GM18499 (cell line): ENCODE measurements around the gene AGAP1.

Source experiments
- ATAC-seq: cut with Tn5 transposase; IDR thresholded peaks from one replicate; pipeline ENCODE4 v1.9.1; 2021; ENCODE audit warnings: moderate number of reproducible peaks; ENCODE audit not compliant: insufficient read depth, unreplicated experiment

AGAP1 gene

DNA sequence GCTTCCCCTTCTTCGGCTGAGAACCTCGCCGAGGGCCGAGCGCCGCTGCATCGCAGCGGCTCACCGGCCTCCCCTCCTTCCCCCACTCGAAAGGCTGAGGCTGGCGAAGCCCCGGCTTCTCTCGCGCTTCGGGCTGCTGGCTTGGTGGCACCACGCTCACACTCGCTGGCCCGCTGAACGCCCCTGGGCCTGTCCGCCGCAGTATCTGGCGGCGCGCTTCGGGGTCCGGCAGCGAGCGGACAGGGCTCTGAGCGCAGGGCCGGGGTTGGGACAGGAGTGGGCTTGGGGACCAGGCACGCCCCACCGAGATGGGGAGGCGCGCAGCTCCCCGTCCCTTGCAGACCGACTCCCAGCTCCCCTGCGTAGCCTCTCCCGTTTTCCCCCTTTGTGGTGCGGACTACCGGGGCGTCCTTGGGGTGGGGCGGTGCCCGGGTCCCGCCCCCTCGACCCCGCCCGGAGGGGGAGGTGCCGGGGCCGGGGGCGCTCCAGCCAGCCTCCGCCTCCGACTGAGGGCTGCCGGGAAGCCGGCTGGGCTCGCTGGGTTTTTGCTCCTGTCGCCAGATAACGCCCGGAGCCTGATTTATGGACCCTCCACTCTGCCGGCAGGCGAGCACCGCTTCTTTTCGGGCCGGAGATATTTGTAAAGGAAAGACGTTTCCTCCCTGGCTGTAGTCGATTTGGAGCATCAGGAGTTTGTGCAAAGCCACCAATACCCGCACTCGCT is 670.5 kb downstream of the AGAP1 start:
- no peak for ATAC-seq

DNA sequence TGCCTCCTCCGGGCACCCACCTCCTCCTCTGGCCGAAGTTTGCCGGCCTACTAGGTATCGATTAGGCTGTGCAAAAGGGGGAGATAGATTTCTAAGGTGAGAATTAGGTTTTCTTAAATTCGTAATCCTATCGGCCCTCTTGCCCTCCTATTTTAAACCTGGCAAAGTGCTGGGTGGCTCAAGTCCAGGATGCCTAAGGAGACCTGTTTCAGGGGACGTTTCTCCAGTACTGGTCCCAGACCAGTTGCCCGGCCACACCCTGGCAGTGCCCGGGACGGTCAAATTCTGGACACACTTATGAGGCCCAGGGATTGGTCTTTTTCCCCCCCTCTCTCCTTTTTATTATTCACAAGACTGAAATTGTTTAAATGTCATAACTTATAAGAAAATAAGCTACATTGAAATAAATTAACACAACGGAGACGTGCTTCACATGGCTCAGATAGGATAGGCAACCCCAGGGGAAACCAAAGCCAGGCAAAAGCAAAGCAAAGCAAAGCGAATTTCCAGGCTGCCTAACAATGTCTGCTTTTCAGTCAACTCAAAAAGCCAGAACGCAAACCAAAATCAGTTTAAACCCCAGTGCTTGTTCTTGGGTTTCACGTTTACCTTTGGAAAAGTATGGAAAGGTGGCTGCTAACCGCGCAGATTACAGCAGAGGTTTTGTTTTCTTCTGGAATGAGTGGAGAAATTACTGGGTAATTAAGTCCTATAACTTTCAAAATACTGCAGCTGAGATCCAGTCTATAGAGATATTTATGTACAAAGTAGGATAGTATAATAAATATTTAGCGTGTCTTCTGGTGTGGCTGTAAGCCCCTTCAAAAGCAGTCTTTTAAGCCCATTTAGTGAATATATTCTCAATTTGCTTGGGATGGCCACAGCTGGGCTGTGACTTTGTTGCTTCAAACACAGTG is 671.3 kb downstream of the AGAP1 start:
- ATAC-seq, result no peak

DNA sequence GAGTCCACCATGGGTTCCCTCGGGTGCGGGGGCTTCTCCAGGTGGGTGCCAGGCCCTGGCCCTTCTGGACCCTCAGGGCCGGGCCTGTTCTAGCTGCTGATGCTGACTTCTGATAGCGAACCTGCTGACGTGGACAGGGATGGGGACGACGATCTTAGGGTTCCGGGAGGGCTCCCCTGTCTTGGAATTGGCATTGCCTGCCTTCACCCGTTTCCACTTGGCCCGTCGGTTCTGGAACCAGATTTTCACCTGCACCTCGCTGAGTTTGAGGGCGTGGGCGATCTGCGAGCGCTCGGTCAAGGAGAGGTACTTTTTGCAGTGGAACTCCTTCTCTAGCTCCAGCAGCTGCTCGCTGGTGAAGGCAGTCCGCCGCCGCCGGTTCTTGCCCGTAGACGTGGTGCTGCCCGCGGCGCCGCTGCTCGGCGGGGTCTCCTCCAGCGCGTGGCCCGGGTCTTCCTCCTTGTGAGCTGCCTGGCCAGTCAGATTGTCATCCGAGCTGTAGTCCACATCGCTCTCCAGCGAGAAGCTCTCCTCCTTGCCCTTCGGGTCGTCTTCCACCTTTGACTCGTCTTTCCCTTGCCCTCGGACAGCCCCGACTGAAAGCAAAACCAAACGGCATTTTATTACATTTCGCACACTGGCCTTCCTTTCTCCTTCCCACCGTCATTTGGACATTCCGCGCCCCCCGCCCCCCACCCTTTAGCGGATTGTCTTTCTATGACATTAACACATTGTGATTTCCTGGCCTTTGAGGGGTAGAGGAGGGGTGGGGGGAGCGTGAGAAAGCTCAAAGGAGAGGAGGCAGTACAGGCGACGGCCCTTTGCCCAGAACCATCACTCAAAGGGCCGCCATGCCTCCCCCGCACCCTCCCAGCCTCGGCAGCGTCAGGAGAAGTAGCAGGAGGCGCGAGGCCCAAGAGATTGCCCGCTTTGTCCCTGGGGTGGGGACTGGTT is 672.3 kb downstream of the AGAP1 start:
- no peak for ATAC-seq

DNA sequence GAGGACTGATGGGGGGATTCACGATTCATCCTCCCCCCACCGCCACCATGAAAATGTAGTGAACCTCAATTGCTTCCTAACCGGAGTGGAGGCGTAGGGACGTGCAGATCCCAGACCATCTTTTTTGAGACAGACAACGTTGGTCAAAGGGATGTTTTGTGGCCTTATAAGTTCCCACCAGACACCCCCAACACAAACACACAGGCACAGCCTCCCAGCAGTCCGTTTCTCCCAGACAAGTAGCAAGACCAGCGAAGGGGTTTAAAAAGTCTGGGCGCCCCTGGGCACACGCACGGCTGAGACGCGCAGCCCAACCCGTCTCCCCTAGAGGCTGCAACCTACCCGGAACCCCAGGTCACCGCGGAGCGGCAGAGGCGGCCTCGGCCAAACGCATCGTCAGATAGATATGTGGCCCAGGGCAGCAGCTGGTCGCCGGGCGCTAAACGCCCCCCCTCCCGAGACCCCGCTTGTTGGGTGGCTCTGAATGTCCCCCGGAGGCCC is 673.0 kb downstream of the AGAP1 start:
- no peak for ATAC-seq

DNA sequence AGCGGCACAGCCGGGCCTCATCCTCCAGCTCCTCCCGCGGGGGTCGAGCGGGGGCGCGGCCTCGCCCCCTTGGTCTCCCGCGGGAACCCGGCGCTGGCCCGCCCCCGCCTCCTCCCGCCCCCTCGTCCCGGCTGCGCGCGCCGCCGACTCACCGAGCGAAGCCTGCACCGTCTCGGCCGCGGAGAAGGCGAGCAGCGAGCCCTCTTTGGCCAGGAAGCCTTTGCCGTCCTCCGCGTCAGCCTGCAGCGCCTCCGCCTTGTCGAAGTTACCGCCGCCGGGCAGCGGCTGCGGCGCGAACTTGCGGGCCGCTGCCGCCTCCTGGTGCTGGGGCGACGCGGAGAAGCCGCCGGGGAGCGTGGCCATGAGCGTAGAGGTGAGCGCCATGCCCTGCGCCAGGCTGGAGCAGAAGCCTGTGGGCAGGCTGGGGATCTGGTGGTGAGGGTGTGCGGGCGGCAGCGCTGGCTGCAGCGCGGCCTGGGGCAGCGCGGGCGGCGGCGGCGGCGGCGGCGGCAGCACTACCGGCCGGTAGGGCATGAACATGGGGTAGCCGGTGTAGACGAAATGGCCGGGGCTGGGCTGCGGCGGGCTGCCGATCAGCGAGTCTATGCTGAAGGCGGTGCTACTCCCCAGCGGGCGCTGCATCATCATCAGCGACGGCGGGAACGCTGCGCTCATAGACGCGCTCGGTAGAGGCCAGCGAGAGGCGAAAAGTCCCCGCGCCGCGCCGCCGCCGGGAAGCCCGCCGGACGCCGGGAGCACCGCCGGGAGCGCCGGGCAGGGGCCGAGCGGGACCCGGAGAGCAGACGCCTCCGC is 673.7 kb downstream of the AGAP1 start:
- ATAC-seq, result no peak

DNA sequence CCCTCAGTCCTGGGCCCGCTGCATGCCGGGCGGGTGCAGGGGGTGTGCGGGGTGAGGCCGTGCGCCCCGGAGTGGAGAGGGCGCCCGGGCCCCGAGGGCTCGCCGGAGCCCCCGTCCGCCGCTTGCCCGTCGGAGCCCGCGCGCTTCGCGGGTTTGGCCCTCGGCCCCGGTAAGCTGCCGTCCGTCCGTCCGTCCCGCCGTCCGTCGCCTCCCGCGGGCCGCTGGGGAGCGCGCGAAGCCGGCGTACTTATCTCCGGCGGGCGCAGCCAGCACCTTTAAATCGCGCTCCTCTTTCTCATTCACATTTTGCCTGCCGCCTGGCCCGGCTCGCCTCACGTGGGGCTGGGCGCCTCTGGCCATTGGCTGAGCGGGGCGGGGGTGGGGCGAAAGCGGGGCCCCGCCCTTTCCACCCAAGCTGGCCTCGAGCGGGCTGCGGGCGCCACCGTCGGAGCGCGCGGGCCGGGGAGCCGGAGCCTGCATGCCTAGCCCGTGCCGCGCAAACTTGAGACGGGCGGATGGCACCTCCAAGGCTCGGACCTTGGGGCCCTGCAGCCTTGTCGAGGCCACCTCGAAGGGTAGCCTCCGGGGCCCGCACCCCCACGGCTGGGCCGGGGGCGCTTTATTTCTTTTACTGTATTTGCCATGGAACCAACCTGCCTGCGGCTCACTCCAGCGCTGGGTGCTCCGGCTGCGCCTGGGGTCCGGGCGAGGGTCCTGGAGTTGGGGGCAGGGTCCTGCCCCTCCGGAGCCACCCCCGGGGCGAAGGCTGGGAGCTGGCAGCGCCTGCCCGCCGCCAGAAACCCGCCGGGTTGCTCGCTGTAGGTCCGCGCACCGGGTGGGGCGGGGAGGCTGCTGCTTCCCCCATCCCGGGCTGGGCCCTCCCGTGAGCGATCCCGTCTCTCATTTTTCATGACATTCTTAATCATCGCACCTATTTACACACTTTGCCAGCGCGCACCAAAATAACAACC is 674.6 kb downstream of the AGAP1 start, which contains the start of gene GBX2:
Gene GBX2 (minus strand): TSS at position 277 of the 971 bp plus-strand sequence. CDS start 415 bp downstream, outside the sequence.
- no peak for ATAC-seq

DNA sequence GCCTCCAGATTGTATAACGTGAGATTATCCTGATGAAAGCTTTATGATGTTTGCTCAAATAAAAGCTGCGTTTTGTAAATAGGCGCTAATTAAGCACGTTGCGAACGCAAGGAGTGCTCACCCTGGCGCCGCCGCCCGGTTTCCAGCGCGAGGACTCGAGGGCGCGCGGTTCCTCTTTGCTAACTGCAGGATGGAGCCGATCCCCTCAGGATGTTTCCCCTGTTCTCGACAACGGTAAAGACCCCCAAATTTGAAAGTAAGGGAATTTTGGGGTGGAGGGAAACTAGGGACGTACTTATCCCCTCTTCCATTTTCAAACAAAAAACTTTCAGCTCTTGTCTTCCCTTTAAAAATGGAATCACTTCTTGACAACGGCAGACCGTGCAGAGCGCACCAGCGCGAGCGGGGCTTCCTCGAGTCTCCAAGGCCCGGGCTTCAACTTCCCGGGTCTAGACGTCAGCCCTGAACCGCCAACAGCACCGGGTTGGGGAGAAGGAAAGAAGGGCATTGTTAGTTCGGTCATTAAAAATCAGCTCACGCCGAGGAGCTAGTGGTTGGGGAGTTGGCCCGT is 675.4 kb downstream of the AGAP1 start:
- ATAC-seq, result no peak

DNA sequence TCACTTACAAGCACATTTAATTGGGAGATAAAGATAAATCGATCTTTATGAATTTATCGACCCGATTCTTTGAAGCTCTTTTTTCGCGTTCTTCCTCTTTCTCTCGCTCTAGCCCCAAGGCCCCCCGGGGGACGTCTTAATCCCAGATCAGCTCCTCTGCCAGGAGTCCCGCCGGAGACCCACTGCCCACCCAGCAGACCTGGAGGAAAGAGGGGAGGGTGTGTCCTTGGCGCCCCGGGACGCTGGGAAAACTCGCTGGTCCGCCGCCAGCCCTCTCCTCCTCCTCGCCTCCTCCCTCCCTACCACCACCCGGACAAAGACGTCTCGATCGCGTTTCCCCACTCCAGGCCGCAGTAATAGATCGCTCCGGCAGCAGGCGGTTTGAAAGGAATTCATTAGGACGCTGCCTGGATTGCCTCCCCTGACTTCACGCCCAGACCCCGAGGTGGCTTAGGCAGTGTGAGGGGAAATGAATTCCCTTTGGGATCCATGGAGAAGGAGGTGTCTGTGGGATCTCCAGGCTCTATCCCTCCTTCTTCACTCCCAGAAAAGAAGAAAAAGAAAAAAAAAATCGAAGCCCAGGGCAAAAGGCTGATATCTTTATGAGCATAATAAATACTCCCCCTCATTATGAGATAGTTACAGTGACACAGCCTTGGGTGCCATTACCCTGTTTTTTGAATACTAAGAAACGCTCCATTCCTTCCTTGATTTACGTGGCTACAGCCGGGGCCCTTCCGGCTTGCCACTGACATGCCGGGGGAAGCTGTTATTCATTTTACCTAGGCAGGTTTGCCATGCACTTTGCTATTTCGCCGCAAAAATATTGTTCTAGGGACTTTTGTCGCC is 676.1 kb downstream of the AGAP1 start:
- no peak for ATAC-seq

DNA sequence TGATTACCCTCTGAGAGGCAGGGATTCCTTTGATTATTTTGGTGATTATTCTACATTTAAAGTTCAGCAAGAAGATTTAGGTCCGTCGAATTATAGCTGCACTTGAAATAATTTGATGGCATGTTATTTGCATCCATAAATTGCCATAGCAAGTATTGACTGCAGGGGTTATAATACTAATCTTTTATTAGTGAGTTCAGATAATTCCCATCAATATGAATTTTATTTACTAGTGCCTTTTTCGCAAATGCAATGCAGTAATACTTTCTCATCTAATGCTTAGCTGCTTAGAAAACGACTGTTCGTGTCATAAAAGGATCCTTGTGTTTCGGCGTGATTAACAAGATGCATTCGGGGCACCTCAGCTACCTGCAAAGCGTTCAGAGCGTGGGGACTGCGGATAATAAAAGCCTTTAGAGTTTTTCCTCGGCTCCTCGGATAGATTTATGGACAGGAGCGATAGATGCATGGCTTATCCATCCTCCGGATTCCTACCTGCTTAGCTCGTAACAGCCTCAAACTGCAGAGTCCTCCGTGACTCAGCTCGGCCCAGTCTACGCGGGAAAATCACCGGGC is 676.8 kb downstream of the AGAP1 start:
- ATAC-seq, result no peak

DNA sequence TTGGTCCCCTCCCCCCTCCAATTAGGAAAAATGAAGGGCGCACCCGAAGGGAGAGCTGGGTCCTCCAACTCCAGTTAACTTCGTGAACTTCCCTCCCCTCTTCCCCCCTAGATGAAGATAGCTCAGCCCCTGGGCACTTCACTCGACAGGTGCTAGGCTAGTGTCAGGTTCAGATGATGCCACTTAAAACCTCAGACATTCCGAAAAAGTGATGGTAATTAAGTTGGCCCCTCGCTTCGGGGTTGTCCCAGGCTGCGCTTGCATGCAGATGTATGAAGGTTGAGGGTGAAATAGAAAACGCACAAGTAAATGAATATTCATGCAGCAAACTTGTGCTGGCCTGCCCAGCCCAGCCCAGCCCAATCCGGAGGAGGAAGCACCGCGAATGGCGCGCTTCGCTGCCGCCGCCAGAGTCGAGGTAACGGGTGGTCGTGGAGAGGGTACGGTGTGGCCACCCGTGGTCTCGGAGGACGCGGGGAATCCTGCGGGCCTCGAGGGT is 677.4 kb downstream of the AGAP1 start:
- no peak for ATAC-seq

DNA sequence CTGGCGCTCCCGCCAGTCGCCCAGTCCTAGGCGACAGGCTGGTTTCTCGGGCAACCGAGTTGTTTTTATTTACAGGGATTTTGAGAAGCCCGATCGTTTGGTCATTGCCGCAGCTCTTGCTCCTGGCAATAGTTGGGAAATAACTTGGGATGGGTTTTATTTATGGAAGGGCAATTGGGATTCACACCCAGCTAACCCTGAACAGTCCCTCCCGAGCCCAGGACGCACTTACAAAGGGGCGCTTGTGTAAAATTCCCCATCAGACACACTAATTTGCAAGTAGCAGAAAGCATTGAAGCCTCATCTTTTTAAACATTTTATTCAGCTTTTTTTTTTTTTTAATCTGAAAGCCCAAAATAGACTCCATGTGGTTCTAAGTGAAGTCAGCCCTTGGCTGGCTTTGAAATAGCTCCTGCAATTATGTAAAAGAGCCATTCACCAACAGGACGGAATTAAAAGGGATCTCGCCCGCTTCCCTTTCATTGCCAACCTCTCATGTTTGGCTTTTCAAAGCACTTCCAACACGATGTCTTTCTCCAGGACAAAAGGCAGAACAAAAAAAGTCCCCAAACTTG is 677.9 kb downstream of the AGAP1 start:
- ATAC-seq, result no peak

DNA sequence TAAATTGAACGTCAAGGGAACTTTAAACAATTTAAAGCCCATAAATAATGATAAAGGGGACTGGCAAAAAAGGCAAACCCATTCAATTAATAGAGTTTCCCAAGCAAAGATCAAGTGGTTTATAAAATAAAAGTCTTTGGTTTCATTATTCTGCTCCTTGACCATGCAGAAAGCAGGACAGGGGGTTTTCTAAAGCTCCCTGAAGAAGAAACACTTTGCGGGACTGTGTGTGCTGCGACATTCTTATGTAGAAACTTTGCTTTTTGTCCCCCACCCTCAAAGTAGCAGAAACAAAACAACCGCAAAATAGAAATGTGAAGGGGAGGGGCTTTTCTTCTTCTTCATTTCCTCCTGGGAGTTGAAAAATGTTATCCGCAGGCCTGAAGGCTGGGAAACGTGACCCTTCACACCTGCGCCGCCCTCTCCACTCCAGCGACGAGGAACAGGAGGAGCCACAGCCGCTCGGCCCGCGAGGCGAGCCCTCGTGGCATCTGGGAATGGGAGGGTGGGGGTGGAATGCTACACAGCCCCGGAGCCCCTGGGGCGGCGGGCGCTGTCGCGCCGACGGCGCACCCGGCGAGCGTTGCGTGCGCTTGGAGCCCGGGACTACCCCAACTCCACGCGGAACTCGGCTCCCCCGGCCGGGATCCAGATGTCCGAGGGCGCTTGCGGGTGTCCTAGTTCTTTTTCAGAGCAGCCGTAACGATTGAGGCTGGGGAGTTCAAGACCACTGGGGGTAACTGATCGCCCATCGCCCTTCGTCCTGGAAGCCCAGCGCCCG is 678.6 kb downstream of the AGAP1 start:
- ATAC-seq, result no peak

DNA sequence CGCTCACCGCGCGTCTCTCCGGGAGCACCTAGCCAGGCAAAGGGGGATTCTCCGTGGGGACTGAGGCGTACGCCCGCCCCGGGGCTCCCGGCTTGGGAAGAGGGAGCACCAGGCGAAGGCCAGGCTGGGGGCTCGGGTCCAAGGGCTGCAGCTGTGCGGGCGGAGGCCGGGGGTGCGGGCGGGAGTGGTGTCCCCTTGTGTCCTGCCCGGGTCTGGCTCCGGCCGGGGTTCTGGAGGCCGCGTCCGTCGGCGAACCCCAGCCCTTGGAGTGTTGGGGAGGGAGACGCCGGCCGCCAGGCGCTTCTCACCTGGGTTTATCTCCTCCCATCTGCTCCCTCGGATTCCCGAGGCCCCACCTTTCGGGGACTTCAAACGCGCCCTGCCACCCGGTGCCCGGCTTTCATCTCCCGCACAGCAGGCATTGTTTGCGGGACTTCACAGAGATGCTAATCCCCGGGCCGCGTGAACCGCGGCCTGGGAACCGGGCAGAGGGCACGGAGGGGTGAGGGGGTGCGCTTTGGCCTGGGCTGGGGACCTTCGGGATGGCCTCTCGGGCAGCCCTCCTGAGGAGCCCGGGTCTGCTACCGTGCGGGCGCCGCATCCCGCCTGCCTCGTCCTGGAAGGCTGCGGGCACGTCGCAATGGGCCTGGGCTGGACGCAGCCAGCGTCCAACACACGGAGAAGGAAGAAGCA is 679.3 kb downstream of the AGAP1 start:
- ATAC-seq, result no peak

DNA sequence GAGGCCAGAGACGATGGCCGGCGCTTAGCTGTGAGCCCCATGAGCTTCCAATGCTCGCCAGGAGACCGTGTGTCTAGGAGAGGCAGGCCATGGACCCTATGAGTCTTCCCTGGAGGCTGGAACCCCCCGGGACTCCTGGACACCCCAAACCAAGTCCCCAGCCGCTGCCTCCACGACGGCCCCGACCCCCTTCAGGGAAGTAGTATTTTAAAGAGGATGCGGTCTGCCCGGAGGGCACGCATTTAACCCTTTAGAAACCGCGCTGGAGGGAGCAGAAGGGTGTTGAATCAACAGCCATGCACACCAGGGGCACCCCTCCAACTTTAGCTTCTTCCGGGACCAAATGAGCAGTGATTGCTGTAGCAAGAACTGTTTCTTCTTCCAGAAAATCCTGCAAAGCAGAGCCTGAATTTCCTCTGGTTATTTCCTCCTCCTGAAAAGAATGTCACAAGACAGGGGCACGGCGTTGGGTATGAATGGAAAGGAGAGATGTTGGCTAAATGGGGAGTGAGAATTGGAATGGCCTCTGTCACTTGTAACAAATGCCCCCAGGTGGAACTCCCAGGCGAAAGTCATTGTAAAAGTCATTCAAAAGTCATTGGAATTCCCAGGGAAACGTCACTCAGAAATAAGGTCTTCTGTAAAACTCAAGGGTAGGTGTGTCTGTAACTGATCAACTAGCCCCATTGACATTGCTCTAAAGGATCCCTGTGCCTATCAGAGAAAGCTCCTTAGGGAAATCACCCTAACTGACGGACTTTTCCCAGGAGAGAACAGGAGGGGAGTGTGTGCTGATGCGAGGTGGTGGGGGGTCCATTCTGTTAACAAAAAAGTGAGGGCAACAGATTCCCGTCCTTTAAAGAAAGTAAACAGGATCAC is 680.1 kb downstream of the AGAP1 start:
- no peak for ATAC-seq
